Measurements from ENCODE around the gene OR6X1.
A peak's percentile ranks its signal among the peaks of the same experiment; 100 is the strongest.
"Not testable (repeated sequence)": the region's sequence is repeated elsewhere in the genome, so short reads cannot be mapped to it uniquely, and the experiment has no call there.

OR6X1 gene

GRCh38 chr11:123751781-123752180 is 2.5 kb downstream of the OR6X1 start:
- DNase-seq, result no peak

DNA sequence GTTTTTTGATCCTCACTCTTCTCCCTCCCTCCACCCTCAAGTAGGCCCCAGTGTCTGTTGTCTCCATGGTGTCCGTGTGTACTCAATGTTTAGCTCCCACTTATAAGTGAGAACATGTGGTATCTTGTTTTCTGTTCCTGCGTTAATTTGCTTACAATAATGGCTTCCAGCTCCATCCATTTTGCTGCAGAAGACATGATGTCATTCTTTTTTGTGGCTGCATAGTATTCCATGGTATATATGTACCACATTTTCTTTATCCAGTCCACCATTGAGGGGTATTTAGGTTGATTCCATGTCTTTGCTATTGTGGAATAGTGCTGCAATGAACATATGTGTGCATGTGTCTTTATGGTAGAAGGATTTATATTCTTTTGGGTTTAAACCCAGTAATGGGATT is 6.0 kb downstream of the OR6X1 start:
- not testable (repeated sequence) for DNase-seq

GRCh38 chr11:123745764-123746451 is 8.4 kb downstream of the OR6X1 start:
- no peak for DNase-seq

- no peak for DNase-seq
Observed at GRCh38 chr11:123742724-123743120, 11.6 kb downstream of the OR6X1 start.

- peak; percentile 2 for DNase-seq
Observed at GRCh38 chr11:123742031-123742723, 12.1 kb downstream of the OR6X1 start.

- DNase-seq, result peak; percentile 88
Observed at GRCh38 chr11:123741159-123742030, 12.9 kb downstream of the OR6X1 start, which contains the start of gene ZNF202. TSS of gene ZNF202 (minus strand) at chr11:123741660. CDS start at chr11:123730888, 10,772 bp downstream.

- peak; percentile 4 for DNase-seq
Observed at GRCh38 chr11:123740787-123741158, 13.5 kb downstream of the OR6X1 start.

DNA sequence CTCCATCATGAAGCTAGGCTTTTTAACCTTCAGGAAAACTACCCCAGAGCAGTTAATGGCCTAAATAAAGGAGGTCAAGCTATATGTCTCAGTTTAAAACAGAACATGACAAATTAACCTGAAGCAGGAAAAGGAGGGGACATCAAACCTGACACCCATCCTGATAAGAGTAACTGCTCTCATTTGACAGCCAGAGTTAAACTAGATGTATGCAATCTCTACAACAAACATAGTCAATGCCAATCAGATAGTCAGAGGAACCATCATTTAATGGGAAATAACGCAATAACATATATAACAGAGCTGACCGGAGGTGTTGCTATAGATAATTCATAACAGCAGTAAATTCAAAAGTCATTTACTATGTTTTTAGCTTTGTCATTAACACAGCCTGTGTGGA is 15.9 kb downstream of the OR6X1 start:
- DNase-seq, result no peak

DNA sequence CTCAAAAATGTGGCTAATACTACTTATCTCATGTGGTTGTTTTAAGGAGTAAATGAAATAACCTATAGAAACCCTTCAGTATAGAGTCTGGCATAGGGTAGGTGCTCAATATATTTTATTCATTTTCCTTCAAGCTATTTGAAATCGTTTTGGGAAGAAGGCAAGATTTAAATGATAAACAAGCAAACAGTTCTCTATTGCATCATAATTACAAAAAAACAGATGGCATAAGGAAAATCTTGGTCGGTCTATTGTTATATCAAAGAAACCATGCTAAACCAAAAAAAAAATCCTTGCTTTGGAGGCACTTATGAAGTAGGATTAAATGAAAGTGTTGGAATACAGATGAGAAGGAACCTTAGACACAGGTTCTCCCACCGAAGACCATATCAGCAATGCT is 17.5 kb downstream of the OR6X1 start:
- no peak for DNase-seq

DNA sequence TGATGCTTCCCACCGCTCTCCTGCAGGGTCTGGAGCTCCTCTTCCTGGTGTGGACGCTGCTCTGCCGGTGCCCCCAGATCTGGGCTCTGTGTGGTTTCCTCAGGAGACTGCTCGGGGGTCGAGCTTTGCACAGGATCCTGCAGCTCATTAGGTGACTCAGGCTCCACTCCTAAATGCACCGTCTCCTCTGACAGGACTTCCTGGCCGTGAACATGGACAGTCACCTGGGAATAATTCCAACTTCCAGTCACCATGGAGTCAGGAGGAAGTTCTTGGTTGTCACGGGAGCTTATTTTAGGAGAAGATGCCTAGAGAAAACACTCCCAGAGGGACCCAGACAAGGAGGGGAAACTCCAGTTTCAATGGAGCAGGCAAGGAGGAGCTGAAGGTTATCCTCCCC is 24.7 kb downstream of the OR6X1 start:
- peak; percentile 11 for DNase-seq

DNA sequence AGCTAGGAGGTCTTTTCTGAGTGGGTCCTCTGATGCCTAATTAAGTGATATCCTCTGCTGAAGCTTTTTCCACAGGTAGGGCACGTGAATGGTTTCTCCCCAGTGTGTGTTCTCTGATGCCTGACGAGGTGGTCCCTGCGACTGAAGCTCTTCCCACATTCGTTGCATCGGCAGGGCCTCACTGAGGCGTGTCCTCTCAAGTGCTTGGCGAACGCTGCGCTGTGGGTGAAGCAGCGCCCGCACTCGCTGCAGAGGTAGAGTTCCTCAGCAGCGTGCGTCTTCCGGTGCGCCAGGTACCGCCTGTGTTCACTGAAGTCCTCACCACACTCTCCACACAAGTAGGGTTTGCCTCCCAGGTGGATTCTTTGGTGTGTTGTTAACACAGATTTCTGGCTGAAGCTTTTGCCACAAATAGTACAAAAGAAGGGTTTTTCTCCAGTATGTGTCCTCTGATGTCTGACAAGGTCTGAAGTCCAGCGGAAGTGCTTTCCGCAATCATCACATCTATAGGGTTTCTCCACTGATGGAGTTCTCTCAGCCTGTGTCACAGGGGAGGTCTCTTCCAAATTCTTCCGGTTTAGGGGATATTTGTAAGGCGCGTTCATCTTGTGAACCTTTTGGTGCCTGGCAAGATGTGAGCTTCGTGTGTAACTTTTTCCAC is 28.2 kb downstream of the OR6X1 start:
- DNase-seq, result no peak

DNA sequence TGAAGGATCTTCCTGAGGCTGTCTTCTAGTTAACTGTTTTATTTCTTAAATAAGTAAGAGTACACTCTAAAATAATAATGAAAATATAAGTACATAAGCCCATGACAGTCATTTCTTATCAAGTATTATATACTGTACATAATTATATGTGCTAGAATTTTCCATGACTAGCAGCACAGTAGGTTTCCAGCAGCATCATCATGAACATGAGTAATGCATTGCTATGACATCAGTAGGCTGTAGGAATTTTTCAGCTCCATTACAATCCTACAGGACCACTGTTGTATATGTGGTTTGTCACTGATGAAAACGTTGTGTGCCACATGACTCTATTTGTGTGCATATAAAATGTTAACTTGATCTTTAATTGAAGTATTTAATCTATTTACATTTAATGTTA is 34.9 kb downstream of the OR6X1 start:
- DNase-seq, result peak; percentile 37

- no peak for DNase-seq
Observed at GRCh38 chr11:123718469-123718868, 35.8 kb downstream of the OR6X1 start.

DNA sequence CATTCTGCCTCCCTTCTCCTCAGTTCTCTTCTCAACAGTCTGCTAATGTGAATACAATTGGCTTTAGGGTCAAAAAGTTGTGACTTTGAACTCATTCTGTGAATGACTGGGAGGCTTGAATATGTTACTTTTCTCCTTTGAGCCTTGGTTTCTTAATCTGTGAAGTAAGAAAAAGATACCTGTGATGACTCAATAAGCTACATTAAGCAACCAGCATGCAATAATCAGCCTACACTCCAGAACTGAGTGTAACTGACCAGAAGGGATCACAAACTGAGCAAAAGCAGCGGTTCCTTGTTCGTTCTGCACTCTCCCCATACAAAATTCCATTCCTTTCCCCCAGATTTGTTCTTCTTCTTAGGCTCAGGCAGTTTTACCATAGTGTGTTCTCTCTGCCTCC is 36.3 kb downstream of the OR6X1 start:
- no peak for DNase-seq

GRCh38 chr11:123712627-123713026 is 41.7 kb downstream of the OR6X1 start:
- not testable (repeated sequence) for DNase-seq

DNA sequence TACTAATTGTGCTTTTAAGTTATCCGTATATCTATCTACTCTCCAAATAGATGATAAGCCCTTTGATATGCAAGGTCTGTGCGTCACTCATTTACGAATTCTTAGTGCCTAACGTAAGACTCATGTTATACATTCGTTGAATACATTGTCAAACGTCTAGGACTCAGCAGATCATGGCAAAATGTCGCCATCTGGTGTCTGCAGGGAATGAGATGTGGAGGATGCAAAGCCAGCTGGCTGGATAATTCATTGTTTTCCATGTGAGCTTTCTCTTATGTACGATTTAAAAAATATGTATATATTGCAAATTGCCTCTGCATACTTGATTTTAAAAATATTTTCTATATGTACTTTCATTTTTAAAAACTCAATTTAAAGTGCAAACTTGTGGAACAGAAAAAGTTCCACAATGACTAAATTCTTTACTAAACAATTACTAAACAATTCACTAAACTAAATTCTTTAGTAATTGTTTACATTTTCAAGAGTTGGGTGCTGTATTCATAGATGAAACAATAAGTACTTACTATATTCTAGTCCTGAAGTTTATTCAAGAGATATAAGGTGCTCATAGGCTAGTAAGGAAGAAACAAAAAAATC is 46.6 kb downstream of the OR6X1 start:
- DNase-seq, result peak; percentile 60

DNA sequence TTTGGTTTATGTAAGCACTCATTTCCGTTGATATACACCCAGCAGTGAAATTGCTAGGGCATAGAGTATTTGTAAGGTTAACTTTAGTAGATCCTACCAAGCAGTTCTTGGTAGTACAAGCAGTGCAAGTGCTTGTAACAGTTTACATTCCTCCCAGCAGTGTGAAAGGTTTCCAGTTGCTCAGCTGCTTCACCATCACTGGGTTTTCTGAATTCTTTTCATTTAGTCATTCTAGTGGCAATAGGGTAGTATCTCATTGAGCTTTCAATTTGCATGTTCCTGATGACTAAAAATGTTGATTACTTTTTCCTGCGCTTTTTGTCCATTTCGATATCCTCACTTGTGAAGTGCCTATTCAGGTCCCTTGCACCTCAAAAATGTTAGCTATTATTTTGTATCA is 47.1 kb downstream of the OR6X1 start:
- DNase-seq, result no peak

- DNase-seq, result no peak
Observed at GRCh38 chr11:123704341-123704740, 50.0 kb downstream of the OR6X1 start.

All from EL (cell line).